Measurements from ENCODE around the gene ZFYVE9. TPM values are rescaled to one million over a fixed set of nuclear protein-coding genes. Genes with fewer than 3 reads are reported as not detected.

The ZFYVE9 gene
- total and polyA plus RNA-seq, 2 of the 13 experiments (the other 11 are each of a cell fraction or from before 2014, with no cell fraction given) = 9.2 to 19.8 TPM

DNA sequence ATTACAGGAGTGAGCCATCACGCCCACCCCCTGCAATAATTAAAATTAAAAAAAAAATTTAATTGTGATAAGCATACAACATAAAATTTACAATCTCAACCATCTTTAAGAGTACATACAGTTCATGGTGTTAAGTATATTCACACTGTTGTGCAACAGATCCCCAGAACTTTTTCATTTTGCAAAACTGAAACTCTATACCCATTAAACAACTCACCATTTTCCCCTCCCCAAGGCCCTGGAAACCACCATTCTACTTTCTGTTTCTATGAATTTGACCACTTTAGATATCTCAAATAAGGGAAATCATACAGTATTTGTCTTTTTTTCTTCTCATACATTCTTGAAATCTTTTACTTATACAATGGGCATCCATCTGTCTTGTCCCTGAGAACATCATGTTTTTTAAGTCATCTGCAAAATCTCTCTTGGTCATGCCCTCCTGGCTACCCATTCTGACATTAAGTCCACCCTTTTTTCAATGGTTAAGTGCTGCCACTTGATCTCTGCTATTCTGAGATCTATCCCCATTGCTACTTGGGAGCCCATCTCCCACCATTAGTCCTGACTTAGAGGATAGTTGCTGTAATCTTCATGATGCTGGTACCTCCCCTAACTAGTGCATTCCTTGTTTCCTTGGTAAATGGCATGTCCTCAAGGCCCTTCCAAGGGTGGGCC, 39.4 kb upstream of the ZFYVE9 start:
- WGBS (ENCODE audit: low lambda C conversion rate) = 56% methylated on average over 1 of the region's 1 CpG
- no peak overlapping the region for H3K9ac ChIP-seq (ENCODE audit: insufficient read depth, low read depth, low read length)
- ATAC-seq = no peak
- no peaks in the 10 kb centered on the region for H4K20me1 ChIP-seq (ENCODE audit: insufficient read depth, low read length)
- CTCF ChIA-PET (ENCODE audit: low intra/inter-chr PET ratio, low total read pairs) = no interaction called here
- H3K4me3 ChIP-seq (replicated peaks in 1 of 3; ENCODE audit: insufficient read depth in 1 of 3, low read depth in 2 of 3, low read length in 3 of 3) = no peak overlapping the region
- H3K36me3 ChIP-seq (replicated peaks in 1 of 2; ENCODE audit: control insufficient read depth in 1 of 2, insufficient read depth in 2 of 2, low read length in 2 of 2) = no peaks in the 10 kb centered on the region
- H3K27ac ChIP-seq (ENCODE audit: extremely low read length, insufficient read depth, low read length) = no peak overlapping the region
- no peak overlapping the region for H3K4me2 ChIP-seq (ENCODE audit: low read depth, low read length)
- H2AFZ ChIP-seq (ENCODE audit: low read length) = no peak overlapping the region
- DNase-seq (ENCODE audit: low spot score) = no peak
- in situ Hi-C loops (cut with HindIII; ENCODE audit: extremely low pct_ligation_motif_present, low pct_unique_long_range_greater_than_20kb) (no loop called here), intact Hi-C loops (cut with micrococcal nuclease; ENCODE audit: unreplicated experiment) (no loop called here)
- H3K9me3 ChIP-seq (ENCODE audit: low read length) = no peaks in the 10 kb centered on the region
- POLR2A ChIA-PET = no interaction called here
- H3K79me2 ChIP-seq (ENCODE audit: insufficient read depth, low read length) = no peaks in the 10 kb centered on the region
- BruUV-seq (replicated peaks) = no TSS peak
- FAIRE-seq = no peak
- H3K4me1 ChIP-seq (ENCODE audit: insufficient read depth, low read length) = peaks cover 19% of the 10 kb centered on the region
- no peaks in the 10 kb centered on the region for H3K27me3 ChIP-seq (ENCODE audit: control insufficient read depth in 1 of 2, insufficient read depth in 2 of 2, low read length in 2 of 2)
- TF ChIP-seq REPIN1 (CRISPR knock-in tag; IDR thresholded peaks at IDR 0.05; ENCODE audit: borderline replicate concordance, low read depth) = no peak
- TF ChIP-seq KLF11 (CRISPR knock-in tag; IDR thresholded peaks at IDR 0.05) = no peak
- no peak for TF ChIP-seq ZNF710 (CRISPR knock-in tag; IDR thresholded peaks at IDR 0.05; ENCODE audit: borderline replicate concordance)
- no peak for TF ChIP-seq ZNF598 (CRISPR knock-in tag; IDR thresholded peaks at IDR 0.05; ENCODE audit: borderline replicate concordance)
- TF ChIP-seq ATF6 (CRISPR knock-in tag; conservative IDR thresholded peaks at IDR 0.05) = no peak
- TF ChIP-seq ZNF17 (CRISPR knock-in tag; IDR thresholded peaks at IDR 0.05) = no peak
- TF ChIP-seq YEATS2 (CRISPR knock-in tag; IDR thresholded peaks at IDR 0.05; ENCODE audit: borderline replicate concordance) = no peak
- TF ChIP-seq KDM4B (CRISPR knock-in tag; IDR thresholded peaks at IDR 0.05) = no peak
- TF ChIP-seq ZNF776 (CRISPR knock-in tag; IDR thresholded peaks at IDR 0.05) = no peak
- TF ChIP-seq ZNF343 (CRISPR knock-in tag; IDR thresholded peaks at IDR 0.05) = no peak
- no peak for TF ChIP-seq ETV6 (CRISPR knock-in tag; conservative IDR thresholded peaks at IDR 0.05)
- no peak for TF ChIP-seq MAFF (IDR thresholded peaks at IDR 0.05; ENCODE audit: low read depth, low read length)
- TF ChIP-seq PLRG1 (conservative IDR thresholded peaks at IDR 0.05) = no peak
- no peak for TF ChIP-seq SAFB2 (CRISPR knock-in tag; IDR thresholded peaks at IDR 0.05; ENCODE audit: borderline replicate concordance, low read depth)
- TF ChIP-seq ZNF770 (CRISPR knock-in tag; IDR thresholded peaks at IDR 0.05) = no peak
- TF ChIP-seq ZBTB33 (CRISPR knock-in tag; IDR thresholded peaks at IDR 0.05) = no peak
- TF ChIP-seq, protein P1, sequence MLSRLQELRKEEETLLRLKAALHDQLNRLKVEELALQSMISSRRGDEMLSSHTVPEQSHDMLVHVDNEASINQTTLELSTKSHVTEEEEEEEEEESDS (CRISPR knock-in tag; IDR thresholded peaks at IDR 0.05; ENCODE audit: borderline replicate concordance) = no peak

Measured in HepG2 (cell line).